ENCODE data around the gene NDC1. TPM values are rescaled to one million over a fixed set of nuclear protein-coding genes. Genes with fewer than 3 reads are reported as not detected.
A peak's percentile ranks its signal among the peaks of the same experiment; 100 is the strongest.

Gene NDC1
- total and polyA plus RNA-seq, 12 donors, result 2.0 to 8.0 (median 5.7) TPM

DNA sequence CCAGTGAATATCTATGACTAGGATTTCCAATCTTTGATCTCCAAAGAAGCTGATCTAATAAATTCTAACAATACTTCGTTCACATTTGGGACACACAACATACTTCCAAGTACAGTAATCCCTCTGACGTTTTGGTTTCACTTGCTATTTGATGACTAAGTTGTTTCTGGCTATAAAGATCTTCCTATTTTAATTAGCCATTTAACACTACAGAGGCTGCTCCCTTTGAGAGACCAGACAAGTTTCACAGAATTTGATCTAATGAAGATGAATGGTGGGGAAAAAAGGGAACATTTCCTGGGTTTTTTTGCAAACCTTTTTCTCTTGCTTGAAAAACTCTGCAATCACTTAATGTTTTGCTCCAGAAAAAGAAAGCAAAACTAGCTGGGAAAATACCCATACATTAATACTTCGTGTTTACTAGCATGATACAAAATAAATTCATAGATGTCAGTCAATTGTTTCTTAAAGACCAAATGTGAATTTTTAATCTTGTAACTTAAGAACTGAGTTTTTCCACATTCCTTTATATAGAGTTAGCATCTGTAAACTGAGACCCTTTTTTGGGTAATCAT is 71.2 kb downstream of the NDC1 start:
- Histone ChIP-seq H3K9me3 (no peaks in the 10 kb centered on the region), H3K36me3 (peaks cover 0 to 36% (median 0%) of the 10 kb centered on the region in 9 donors), H3K27ac (peak overlapping the region in 7 of 10 donors; percentile 0 to 64 (median 25)), H3K4me3 (peak overlapping the region in 4 of 10 donors; percentile 9 to 39 (median 14)), H3K27me3 (no peaks in the 10 kb centered on the region), H3K4me1 (peaks cover 0 to 23% (median 9%) of the 10 kb centered on the region in 9 donors)
- TF ChIP-seq, protein P1, sequence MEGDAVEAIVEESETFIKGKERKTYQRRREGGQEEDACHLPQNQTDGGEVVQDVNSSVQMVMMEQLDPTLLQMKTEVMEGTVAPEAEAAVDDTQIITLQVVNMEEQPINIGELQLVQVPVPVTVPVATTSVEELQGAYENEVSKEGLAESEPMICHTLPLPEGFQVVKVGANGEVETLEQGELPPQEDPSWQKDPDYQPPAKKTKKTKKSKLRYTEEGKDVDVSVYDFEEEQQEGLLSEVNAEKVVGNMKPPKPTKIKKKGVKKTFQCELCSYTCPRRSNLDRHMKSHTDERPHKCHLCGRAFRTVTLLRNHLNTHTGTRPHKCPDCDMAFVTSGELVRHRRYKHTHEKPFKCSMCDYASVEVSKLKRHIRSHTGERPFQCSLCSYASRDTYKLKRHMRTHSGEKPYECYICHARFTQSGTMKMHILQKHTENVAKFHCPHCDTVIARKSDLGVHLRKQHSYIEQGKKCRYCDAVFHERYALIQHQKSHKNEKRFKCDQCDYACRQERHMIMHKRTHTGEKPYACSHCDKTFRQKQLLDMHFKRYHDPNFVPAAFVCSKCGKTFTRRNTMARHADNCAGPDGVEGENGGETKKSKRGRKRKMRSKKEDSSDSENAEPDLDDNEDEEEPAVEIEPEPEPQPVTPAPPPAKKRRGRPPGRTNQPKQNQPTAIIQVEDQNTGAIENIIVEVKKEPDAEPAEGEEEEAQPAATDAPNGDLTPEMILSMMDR (IDR thresholded peaks at IDR 0.05), result no peak
- intact Hi-C loops (cut with DNase I), result no loop called here
- WGBS, 2 donors, result 48 to 64% methylated on average over 3 of the region's 3 CpGs
- DNase-seq, result no peak
- ATAC-seq, result peak in 1 of 8 donors; percentile 59

DNA sequence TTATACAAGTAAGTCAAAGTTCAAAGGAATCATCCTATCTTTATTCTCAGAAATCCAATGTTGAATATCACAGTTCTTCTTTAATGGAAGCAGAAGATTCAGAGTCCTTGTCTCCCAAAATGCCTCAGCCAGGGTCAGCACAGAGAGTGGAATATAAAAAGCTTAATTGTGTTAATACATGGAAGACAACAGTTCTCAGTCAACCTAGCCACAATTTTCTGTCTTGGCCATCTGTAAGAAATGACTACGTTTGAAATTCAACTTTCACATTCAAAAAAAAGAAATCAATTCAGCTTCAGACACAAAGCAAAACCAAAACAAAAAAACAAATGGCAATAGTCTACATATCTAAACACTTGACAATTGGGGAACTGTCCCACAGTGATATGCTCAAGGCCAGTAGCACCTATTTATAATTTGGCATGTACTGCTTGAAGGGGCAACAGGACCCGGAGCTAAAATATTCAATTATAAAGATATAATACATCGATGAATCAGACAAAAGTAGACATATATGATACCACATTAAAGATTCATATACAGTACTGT is 71.8 kb downstream of the NDC1 start:
- Histone ChIP-seq H3K9me3 (peaks cover 0 to 6% (median 0%) of the 10 kb centered on the region in 11 donors), H3K4me1 (peaks cover 0 to 23% (median 9%) of the 10 kb centered on the region in 9 donors), H3K36me3 (peaks cover 0 to 29% (median 0%) of the 10 kb centered on the region in 9 donors), H3K27ac (peak overlapping the region in 7 of 10 donors; percentile 0 to 64 (median 31)), H3K4me3 (peak overlapping the region in 2 of 10 donors; percentile 18 to 39), H3K27me3 (no peaks in the 10 kb centered on the region)
- no peak for ATAC-seq
- whole genome bisulfite sequencing, 2 donors, result 77 to 79% methylated on average over 3 of the region's 3 CpGs
- TF ChIP-seq, protein P1 (IDR thresholded peaks at IDR 0.05), result no peak
- no peak for DNase-seq
- intact Hi-C loops (cut with DNase I), result no loop called here

DNA sequence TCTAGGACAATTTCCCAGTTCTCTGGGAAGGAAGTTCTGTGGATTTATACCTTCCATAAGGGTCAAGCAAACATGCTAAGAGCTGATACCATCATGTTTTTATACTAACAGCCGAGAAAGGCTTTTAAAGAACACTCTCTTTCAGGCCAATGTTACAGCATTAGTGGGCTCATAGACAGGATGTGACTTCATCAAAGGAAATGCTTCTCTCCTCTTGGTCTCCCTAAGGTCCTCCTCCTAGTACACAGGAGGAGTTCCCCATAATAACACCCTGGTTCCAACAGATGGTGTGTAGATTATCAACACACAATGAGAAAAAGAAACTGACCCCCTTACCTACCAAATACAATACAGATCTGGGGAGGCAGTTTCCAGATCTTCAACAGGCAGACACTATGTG is 72.4 kb downstream of the NDC1 start:
- TF ChIP-seq, protein P1 (IDR thresholded peaks at IDR 0.05), result no peak
- Histone ChIP-seq H3K27ac (peak overlapping the region in 5 of 10 donors; percentile 7 to 64 (median 58)), H3K36me3 (peaks cover 0 to 23% (median 0%) of the 10 kb centered on the region in 9 donors), H3K27me3 (no peaks in the 10 kb centered on the region), H3K4me3 (no peak overlapping the region), H3K4me1 (peaks cover 0 to 23% (median 9%) of the 10 kb centered on the region in 9 donors), H3K9me3 (peaks cover 0 to 8% (median 0%) of the 10 kb centered on the region in 11 donors)
- intact Hi-C loops (cut with DNase I), result no loop called here
- WGBS, 2 donors, result 63 to 68% methylated on average over 1 of the region's 1 CpG
- ATAC-seq, result peak; percentile 53 to 96 (median 87)
- no peak for DNase-seq

DNA sequence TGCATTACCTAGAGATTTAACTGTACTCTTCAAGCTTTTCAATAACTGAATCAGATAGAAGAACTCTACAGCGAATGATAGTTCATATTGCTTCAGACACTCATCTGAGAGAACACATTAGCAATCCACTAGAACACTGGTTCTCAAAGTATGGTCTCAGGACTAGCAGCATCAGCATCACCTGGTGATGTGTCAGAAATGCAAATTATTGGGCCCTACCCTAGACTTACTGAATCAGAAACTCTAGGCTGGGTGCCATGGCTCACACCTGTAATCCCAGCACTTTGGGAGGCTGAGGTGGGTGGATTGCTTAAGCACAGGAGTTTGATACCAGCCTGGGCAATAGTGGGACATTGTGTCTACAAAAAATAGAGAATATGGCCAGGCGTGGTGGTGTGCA is 74.2 kb downstream of the NDC1 start:
- H3K4me3 ChIP-seq, result no peak overlapping the region
- intact Hi-C loops (cut with DNase I), result no loop called here
- H3K9me3 ChIP-seq, result peaks cover 0 to 8% (median 0%) of the 10 kb centered on the region in 11 donors
- peaks cover 0 to 23% (median 9%) of the 10 kb centered on the region in 9 donors for H3K4me1 ChIP-seq
- no peaks in the 10 kb centered on the region for H3K27me3 ChIP-seq
- DNase-seq (no peak), ATAC-seq (no peak)
- 96 to 99% methylated on average over 2 of the region's 2 CpGs for WGBS, 2 donors
- H3K36me3 ChIP-seq, result peaks cover 0 to 6% (median 0%) of the 10 kb centered on the region in 9 donors
- H3K27ac ChIP-seq, result no peak overlapping the region
- TF ChIP-seq, protein P1 (IDR thresholded peaks at IDR 0.05), result no peak

Data from heart right ventricle (tissue), 16 donors.